Cardiac fibroblast (primary cell): Measurements from ENCODE around the gene PLA2G2C.

Source experiments
- DNase-seq, 2 donors: peaks; one replicate each; pipeline versions ENCODE4 v3.0.0 to v3.0.0-alpha.2; 2010; ENCODE audit warnings: low read depth in 2 of 2
- H3K4me3 ChIP-seq, 2 donors: replicated peaks in 1 of 2; 1 replicate in 1 of 2; 2 replicates in 1 of 2; pipeline ENCODE4 v1.5.1; 2011; ENCODE audit warnings: low read depth in 2 of 2, low read length in 2 of 2, mild to moderate bottlenecking in 2 of 2, moderate library complexity in 1 of 2
- TF ChIP-seq, protein P1 (sequence below): IDR thresholded peaks from one replicate; pipeline ENCODE4 v1.5.1; 2011; ENCODE audit warnings: low read depth, mild to moderate bottlenecking, low read length, inconsistent platforms

Gene PLA2G2C

GRCh38 chr1:20197329-20197791, 11.0 kb upstream of the PLA2G2C start:
- no peak overlapping the region for H3K4me3 ChIP-seq
- no peak for DNase-seq
- TF ChIP-seq, protein P1, sequence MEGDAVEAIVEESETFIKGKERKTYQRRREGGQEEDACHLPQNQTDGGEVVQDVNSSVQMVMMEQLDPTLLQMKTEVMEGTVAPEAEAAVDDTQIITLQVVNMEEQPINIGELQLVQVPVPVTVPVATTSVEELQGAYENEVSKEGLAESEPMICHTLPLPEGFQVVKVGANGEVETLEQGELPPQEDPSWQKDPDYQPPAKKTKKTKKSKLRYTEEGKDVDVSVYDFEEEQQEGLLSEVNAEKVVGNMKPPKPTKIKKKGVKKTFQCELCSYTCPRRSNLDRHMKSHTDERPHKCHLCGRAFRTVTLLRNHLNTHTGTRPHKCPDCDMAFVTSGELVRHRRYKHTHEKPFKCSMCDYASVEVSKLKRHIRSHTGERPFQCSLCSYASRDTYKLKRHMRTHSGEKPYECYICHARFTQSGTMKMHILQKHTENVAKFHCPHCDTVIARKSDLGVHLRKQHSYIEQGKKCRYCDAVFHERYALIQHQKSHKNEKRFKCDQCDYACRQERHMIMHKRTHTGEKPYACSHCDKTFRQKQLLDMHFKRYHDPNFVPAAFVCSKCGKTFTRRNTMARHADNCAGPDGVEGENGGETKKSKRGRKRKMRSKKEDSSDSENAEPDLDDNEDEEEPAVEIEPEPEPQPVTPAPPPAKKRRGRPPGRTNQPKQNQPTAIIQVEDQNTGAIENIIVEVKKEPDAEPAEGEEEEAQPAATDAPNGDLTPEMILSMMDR: no peak

DNA sequence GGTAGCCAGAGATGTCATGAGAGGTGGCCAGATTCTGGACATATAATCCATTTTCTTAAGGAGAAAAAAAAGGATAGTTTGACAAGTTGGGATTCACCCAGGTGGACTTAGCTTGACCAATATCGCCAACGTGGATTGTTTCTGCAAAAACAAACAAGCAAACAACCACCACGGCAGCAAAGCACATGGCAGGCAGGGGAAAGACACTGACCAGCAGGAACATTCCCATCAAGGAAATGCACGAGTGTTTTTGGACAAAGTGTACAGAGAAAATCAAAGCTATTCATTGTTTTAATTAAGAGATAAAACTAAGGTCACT, 9.1 kb upstream of the PLA2G2C start:
- TF ChIP-seq, protein P1: no peak
- no peak for DNase-seq
- H3K4me3 ChIP-seq: no peak overlapping the region

DNA sequence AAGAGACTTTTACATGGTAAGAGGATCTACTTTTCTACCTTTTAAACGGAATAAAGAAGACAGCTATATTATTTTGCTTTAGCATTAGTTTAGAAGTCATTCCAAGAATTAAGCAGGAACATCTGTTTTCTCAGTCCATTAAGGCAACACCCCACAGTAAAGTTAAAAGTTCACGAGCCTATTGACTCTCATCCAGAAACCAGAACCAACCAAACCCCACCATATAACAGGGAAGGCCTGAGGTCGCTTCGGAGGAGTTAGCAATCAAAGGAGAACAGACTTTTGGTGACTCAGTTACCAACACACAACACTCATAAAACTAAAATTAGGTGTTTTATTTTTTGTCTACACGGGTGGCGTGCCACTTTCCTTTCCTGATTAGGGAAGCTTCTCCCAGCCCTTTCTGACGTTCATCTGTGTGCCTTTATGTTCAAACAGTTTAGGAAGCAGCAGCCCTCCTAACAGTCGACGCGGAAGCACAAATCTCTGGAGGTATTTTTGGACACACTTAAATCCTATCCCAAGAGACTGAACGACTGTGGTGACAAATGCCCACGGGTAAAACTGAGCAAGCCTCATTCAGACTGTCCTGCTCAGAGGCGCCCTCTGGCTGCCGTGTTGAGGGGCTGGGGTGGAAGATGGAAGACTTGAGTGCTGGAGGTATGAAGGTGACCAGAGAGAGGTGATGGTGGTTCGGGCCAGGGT, 8.6 kb upstream of the PLA2G2C start:
- DNase-seq: peak; percentile 58 to 61
- TF ChIP-seq, protein P1: peak; percentile 95
- no peak overlapping the region for H3K4me3 ChIP-seq

DNA sequence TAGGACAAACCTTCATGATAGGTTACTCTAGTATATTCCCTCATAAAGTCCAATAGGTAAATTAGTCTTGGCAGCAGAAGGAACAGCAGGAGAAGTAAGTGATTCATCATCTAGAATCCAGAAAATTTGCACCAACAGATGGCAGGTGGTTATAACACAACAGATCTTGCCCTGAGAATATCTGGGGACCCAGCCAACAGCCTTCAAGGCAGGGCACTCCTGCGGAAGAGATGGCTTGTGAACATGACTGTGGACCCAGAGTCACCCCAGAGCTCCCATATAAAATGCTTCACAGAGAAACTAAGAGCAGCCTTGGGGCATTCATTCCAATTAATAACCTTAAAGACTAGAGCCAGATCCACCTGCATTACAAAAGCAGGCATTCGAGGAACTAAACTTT, 7.9 kb upstream of the PLA2G2C start:
- TF ChIP-seq, protein P1: no peak
- no peak overlapping the region for H3K4me3 ChIP-seq
- no peak for DNase-seq

GRCh38 chr1:20192871-20193411, 6.6 kb upstream of the PLA2G2C start:
- TF ChIP-seq, protein P1: no peak

GRCh38 chr1:20192364-20192763, 6.0 kb upstream of the PLA2G2C start:
- TF ChIP-seq, protein P1: no peak
- peak; percentile 44 to 51 for DNase-seq
- H3K4me3 ChIP-seq: no peak overlapping the region

More at GRCh38 chr1:20192871-20193411, 6.6 kb upstream of the PLA2G2C start:
- no peak overlapping the region for H3K4me3 ChIP-seq
- no peak for DNase-seq
